MM.1S (cell line): ENCODE results near the gene WDR13.

Experiments
- EZH2 ChIP-seq: fragments of 300-600 bp; sonication (generic); optimal IDR thresholded peaks from 2 replicates; pipeline ENCODE3; 2017; ENCODE audit warnings: low read depth, mild to moderate bottlenecking, antibody characterized with exemption, low read length, mixed read lengths
- EZH2phosphoT487 ChIP-seq: fragments of 300-600 bp; sonication (generic); IDR thresholded peaks from 2 replicates; pipeline ENCODE4 v1.6.1; 2018; ENCODE audit warnings: antibody characterized with exemption, low read length
- TF ChIP-seq, protein P1 (sequence below): fragments of 300-600 bp; sonication (generic); IDR thresholded peaks from 2 replicates; pipeline ENCODE4 v1.5.1; 2016; ENCODE audit warnings: antibody characterized with exemption, low read length, mixed read lengths

DNA sequence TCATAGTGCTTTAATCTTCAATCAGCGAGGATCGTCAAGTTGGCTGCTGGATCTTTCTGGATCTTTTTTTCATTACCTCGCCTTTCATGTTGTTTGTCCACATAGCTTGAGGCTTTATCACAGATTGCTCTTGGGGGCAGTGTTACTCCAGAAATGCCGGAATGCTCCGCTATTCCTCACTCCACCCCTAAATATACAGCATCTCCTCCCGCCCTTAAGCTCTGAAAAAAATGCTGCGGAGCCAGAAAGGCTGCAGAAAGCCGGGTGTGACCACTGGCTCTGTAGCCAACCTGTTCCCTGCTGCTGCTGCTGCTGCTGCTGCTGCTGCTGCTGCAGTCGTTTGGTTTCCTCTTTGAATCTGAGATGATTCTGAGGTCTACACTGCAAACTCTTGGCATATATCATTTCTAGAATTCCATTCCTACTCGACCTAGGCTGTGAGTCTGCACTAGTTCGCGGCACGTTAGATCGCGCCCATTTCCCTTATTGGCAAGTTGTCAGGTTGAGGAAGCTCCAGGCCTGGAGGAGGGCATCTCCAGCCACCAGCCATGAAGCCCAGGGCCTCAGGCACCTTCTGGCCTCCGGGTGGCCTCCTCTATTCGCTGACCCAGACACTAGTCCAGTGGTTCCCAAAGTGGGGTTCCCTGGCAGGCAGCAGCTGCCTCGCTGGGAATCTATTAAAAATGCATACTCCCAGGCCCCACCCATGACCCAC is 34.2 kb downstream of the WDR13 start:
- TF ChIP-seq, protein P1, sequence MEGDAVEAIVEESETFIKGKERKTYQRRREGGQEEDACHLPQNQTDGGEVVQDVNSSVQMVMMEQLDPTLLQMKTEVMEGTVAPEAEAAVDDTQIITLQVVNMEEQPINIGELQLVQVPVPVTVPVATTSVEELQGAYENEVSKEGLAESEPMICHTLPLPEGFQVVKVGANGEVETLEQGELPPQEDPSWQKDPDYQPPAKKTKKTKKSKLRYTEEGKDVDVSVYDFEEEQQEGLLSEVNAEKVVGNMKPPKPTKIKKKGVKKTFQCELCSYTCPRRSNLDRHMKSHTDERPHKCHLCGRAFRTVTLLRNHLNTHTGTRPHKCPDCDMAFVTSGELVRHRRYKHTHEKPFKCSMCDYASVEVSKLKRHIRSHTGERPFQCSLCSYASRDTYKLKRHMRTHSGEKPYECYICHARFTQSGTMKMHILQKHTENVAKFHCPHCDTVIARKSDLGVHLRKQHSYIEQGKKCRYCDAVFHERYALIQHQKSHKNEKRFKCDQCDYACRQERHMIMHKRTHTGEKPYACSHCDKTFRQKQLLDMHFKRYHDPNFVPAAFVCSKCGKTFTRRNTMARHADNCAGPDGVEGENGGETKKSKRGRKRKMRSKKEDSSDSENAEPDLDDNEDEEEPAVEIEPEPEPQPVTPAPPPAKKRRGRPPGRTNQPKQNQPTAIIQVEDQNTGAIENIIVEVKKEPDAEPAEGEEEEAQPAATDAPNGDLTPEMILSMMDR = peak; percentile 45
- TF ChIP-seq EZH2phosphoT487 (no peak), EZH2 (no peak)
